Gastroesophageal sphincter (tissue), 4 donors: ENCODE data around the gene DHRSX. TPM values are rescaled to one million over a fixed set of nuclear protein-coding genes. Genes with fewer than 3 reads are reported as not detected.
"Not testable (repeated sequence)": the region's sequence is repeated elsewhere in the genome, so short reads cannot be mapped to it uniquely, and the experiment has no call there.

Experiments used
- ATAC-seq: fragments of 150-250 bp; one replicate; pipeline ENCODE4 v1.9.1; 2016; ENCODE audit warnings: mild to moderate bottlenecking, moderate library complexity
- H3K27ac ChIP-seq, 4 donors: fragments of 200-600 bp; sonication (generic) in 3 of 4; 1 replicate in 3 of 4; 2 replicates in 1 of 4; pipeline ENCODE4 v1.5.1; 2016 to 2019
- H3K27me3 ChIP-seq: fragments of 200-600 bp; sonication (generic); one replicate; pipeline ENCODE4 v1.5.1; 2019
- H3K36me3 ChIP-seq, 2 donors: fragments of 200-600 bp; sonication (generic); one replicate each; pipeline ENCODE4 v1.5.1; 2019; ENCODE audit warnings: control low read depth in 1 of 2
- H3K4me1 ChIP-seq, 3 donors: fragments of 200-600 bp; sonication (generic); 1 replicate in 2 of 3; 2 replicates in 1 of 3; pipeline ENCODE4 v1.5.1; 2016 to 2019; ENCODE audit warnings: control low read depth in 2 of 3
- H3K4me3 ChIP-seq, 2 donors: fragments of 200-600 bp; sonication (generic); one replicate each; pipeline ENCODE4 v1.5.1; 2019; ENCODE audit warnings: mild to moderate bottlenecking in 1 of 2, moderate library complexity in 1 of 2
- H3K9me3 ChIP-seq, 3 donors: fragments of 200-600 bp; sonication (generic); one replicate each; pipeline ENCODE4 v1.5.1; 2017 to 2019; ENCODE audit warnings: control low read depth in 2 of 3
- CTCF ChIP-seq, 4 experiments: fragments of 200-600 bp in 2 of 4; fragments of 450-650 bp in 2 of 4; sonication (generic) in 1 of 4; IDR thresholded peaks; one replicate each; pipeline ENCODE4 v1.5.1; 2017 to 2019; ENCODE audit warnings: antibody characterized with exemption in 4 of 4, mild to moderate bottlenecking in 2 of 4, moderate library complexity in 2 of 4
- EP300 ChIP-seq: sonication (generic); formaldehyde crosslinking; IDR thresholded peaks from one replicate; pipeline ENCODE4 v1.6.1; 2017; ENCODE audit warnings: antibody characterized with exemption, mild to moderate bottlenecking
- POLR2A ChIP-seq, 2 donors: fragments of 450-650 bp; IDR thresholded peaks; one replicate each; pipeline ENCODE4 v1.6.1; 2017; ENCODE audit warnings: antibody characterized with exemption in 2 of 2, mild to moderate bottlenecking in 2 of 2, moderate library complexity in 1 of 2
- POLR2AphosphoS5 ChIP-seq: sonication (generic); formaldehyde crosslinking; IDR thresholded peaks from one replicate; pipeline ENCODE4 v1.6.1; 2017; ENCODE audit warnings: antibody characterized with exemption
- WGBS, 2 donors: methylation state at CpG; one replicate each; pipeline ENCODE4 v1.1.5; 2018; ENCODE audit warnings: low coverage in 1 of 2; 5-methylcytosine and 5-hydroxymethylcytosine counted together
- total RNA-seq, 4 donors: library from RNA; depleted of rRNA; stranded (reverse); fragments of >200 nt; gene quantifications; one replicate each; pipeline ENCODE4 v1.1.0, GENCODE V29; 2016

Gene DHRSX
- total RNA-seq, 4 donors from 2014 or later = 16.8 to 26.3 (median 21.1) TPM

GRCh38 chrX:2485789-2486345 lies 14.9 kb downstream of the DHRSX start:
- Histone ChIP-seq H3K27me3 (no peaks in the 10 kb centered on the region), H3K4me1 (peaks cover 0 to 54% (median 3%) of the 10 kb centered on the region in 3 donors), H3K36me3 (peaks cover 0 to 45% of the 10 kb centered on the region in 2 donors), H3K9me3 (no peaks in the 10 kb centered on the region), H3K27ac (peak overlapping the region; percentile 46 to 84 (median 65)), H3K4me3 (no peak overlapping the region)
- TF ChIP-seq POLR2A (IDR thresholded peaks at IDR 0.05) = no peak
- TF ChIP-seq POLR2AphosphoS5 = no peak
- no peak for TF ChIP-seq CTCF (IDR thresholded peaks at IDR 0.05)
- no peak for TF ChIP-seq EP300
- ATAC-seq = no peak
- 59 to 77% methylated on average over 7 to 10 of the region's 10 CpGs for WGBS, 2 donors

- peak overlapping the region; percentile 57 to 84 (median 81) for H3K27ac ChIP-seq
- H3K4me3 ChIP-seq = peak overlapping the region; percentile 14 to 42
- H3K27me3 ChIP-seq = no peaks in the 10 kb centered on the region
- peaks cover 0 to 54% (median 3%) of the 10 kb centered on the region in 3 donors for H3K4me1 ChIP-seq
- 14 to 20% methylated on average over 13 to 25 of the region's 26 CpGs for WGBS, 2 donors
- peaks cover 0 to 36% of the 10 kb centered on the region in 2 donors for H3K36me3 ChIP-seq
- ATAC-seq = peak; percentile 60
- H3K9me3 ChIP-seq = no peaks in the 10 kb centered on the region
- TF ChIP-seq EP300 (no peak), CTCF (IDR thresholded peaks at IDR 0.05) (no peak), POLR2AphosphoS5 (no peak), POLR2A (IDR thresholded peaks at IDR 0.05) (no peak)
These were observed 15.8 kb downstream of the DHRSX start for GRCh38 chrX:2484721-2485648.

GRCh38 chrX:2484256-2484655 lies 16.5 kb downstream of the DHRSX start:
- peak overlapping the region; percentile 14 to 42 for H3K4me3 ChIP-seq

GRCh38 chrX:2483398-2484060 lies 17.2 kb downstream of the DHRSX start:
- no peak for ATAC-seq
- no peaks in the 10 kb centered on the region for H3K27me3 ChIP-seq
- no peaks in the 10 kb centered on the region for H3K9me3 ChIP-seq
- peaks cover 0 to 28% of the 10 kb centered on the region in 2 donors for H3K36me3 ChIP-seq
- H3K4me3 ChIP-seq = peak overlapping the region in 1 of 2 donors; percentile 42
- peaks cover 0 to 54% (median 3%) of the 10 kb centered on the region in 3 donors for H3K4me1 ChIP-seq
- peak overlapping the region; percentile 57 to 84 (median 81) for H3K27ac ChIP-seq
- 54 to 75% methylated on average over 15 to 16 of the region's 16 CpGs for WGBS, 2 donors
- TF ChIP-seq POLR2A (IDR thresholded peaks at IDR 0.05) (no peak), CTCF (IDR thresholded peaks at IDR 0.05) (no peak), EP300 (no peak), POLR2AphosphoS5 (no peak)

More at GRCh38 chrX:2484256-2484655, 16.5 kb downstream of the DHRSX start:
- Histone ChIP-seq H3K36me3 (peaks cover 0 to 35% of the 10 kb centered on the region in 2 donors), H3K4me1 (peaks cover 0 to 54% (median 3%) of the 10 kb centered on the region in 3 donors), H3K9me3 (no peaks in the 10 kb centered on the region), H3K27ac (peak overlapping the region; percentile 57 to 84 (median 81)), H3K27me3 (no peaks in the 10 kb centered on the region)
- TF ChIP-seq POLR2A (IDR thresholded peaks at IDR 0.05) = no peak
- peak; percentile 26 for TF ChIP-seq POLR2AphosphoS5
- WGBS, 2 donors = 8 to 10% methylated on average over 2 to 10 of the region's 12 CpGs
- ATAC-seq = peak; percentile 34

- ATAC-seq = not testable (repeated sequence)
- 91% methylated on average over 11 of the region's 12 CpGs; no CpG with 5 or more reads in 1 of the 2 donors for WGBS, 2 donors
- peaks cover 0 to 46% (median 3%) of the 10 kb centered on the region in 3 donors for H3K4me1 ChIP-seq
These were observed 19.2 kb downstream of the DHRSX start for GRCh38 chrX:2481597-2481996.

GRCh38 chrX:2479982-2480381 lies 20.8 kb downstream of the DHRSX start:
- WGBS, 2 donors = 82 to 96% methylated on average over 4 of the region's 5 CpGs
- H3K27me3 ChIP-seq, H3K36me3 ChIP-seq, H3K4me3 ChIP-seq, H3K27ac ChIP-seq, ATAC-seq, H3K9me3 ChIP-seq: not testable (repeated sequence)
- H3K4me1 ChIP-seq = peaks cover 0 to 30% (median 3%) of the 10 kb centered on the region in 3 donors

More at GRCh38 chrX:2481597-2481996, 19.2 kb downstream of the DHRSX start:
- not testable (repeated sequence) for H3K36me3 ChIP-seq, H3K27ac ChIP-seq, H3K4me3 ChIP-seq, H3K27me3 ChIP-seq, H3K9me3 ChIP-seq
